NCI-H226 (cell line): ENCODE data around the gene MAPK8IP1.
"Not testable (repeated sequence)": the region's sequence is repeated elsewhere in the genome, so short reads cannot be mapped to it uniquely, and the experiment has no call there.

Source experiments
- DNase-seq: peaks from one replicate; pipeline ENCODE4 v3.0.0-alpha.2; 2015

Gene MAPK8IP1

GRCh38 chr11:45890886-45891550 is 5.6 kb downstream of the MAPK8IP1 start:
- DNase-seq: no peak

- DNase-seq: no peak
These were observed 7.4 kb downstream of the MAPK8IP1 start for GRCh38 chr11:45892856-45893255.

GRCh38 chr11:45894555-45895247 is 9.2 kb downstream of the MAPK8IP1 start:
- no peak for DNase-seq

- no peak for DNase-seq
These were observed 10.3 kb downstream of the MAPK8IP1 start for GRCh38 chr11:45895553-45896259.

- no peak for DNase-seq
These were observed 11.1 kb downstream of the MAPK8IP1 start for GRCh38 chr11:45896422-45896984.

GRCh38 chr11:45897556-45897955 is 12.1 kb downstream of the MAPK8IP1 start:
- DNase-seq: no peak

- DNase-seq: no peak
These were observed 13.6 kb downstream of the MAPK8IP1 start for GRCh38 chr11:45899086-45899447.

- peak; percentile 78 for DNase-seq
These were observed 14.2 kb downstream of the MAPK8IP1 start for GRCh38 chr11:45899448-45900174.

GRCh38 chr11:45900175-45900800 is 14.8 kb downstream of the MAPK8IP1 start:
- DNase-seq: not testable (repeated sequence)

GRCh38 chr11:45900916-45901617 is 15.6 kb downstream of the MAPK8IP1 start:
- DNase-seq: no peak

GRCh38 chr11:45901626-45902025 is 16.2 kb downstream of the MAPK8IP1 start:
- no peak for DNase-seq

GRCh38 chr11:45902452-45903380 is 17.3 kb downstream of the MAPK8IP1 start:
- DNase-seq: no peak

- DNase-seq: no peak
These were observed 19.0 kb downstream of the MAPK8IP1 start for GRCh38 chr11:45904309-45904915.

GRCh38 chr11:45905095-45905494 is 19.6 kb downstream of the MAPK8IP1 start:
- DNase-seq: no peak

- DNase-seq: not testable (repeated sequence)
These were observed 20.1 kb downstream of the MAPK8IP1 start for GRCh38 chr11:45905576-45905975.

GRCh38 chr11:45906096-45906682 is 20.7 kb downstream of the MAPK8IP1 start:
- DNase-seq: no peak

GRCh38 chr11:45906965-45907611 is 21.6 kb downstream of the MAPK8IP1 start, which contains the start of gene FREY1:
Gene FREY1 (minus strand): TSS chr11:45907271. CDS start chr11:45907245, 26 bp downstream.
- DNase-seq: no peak

- DNase-seq: no peak
These were observed 22.5 kb downstream of the MAPK8IP1 start for GRCh38 chr11:45907911-45908370.
